SH-SY5Y (cell line): ENCODE measurements around the gene CHMP4A.

Experiments
- GATA2 ChIP-seq: IDR thresholded peaks from 2 replicates; pipeline ENCODE4 v1.6.1; 2011; ENCODE audit warnings: mild to moderate bottlenecking, low read depth, low read length
- GATA3 ChIP-seq: IDR thresholded peaks from 2 replicates; pipeline ENCODE4 v1.6.1; 2011; ENCODE audit warnings: low read depth, mild to moderate bottlenecking, low read length, moderate library complexity

DNA sequence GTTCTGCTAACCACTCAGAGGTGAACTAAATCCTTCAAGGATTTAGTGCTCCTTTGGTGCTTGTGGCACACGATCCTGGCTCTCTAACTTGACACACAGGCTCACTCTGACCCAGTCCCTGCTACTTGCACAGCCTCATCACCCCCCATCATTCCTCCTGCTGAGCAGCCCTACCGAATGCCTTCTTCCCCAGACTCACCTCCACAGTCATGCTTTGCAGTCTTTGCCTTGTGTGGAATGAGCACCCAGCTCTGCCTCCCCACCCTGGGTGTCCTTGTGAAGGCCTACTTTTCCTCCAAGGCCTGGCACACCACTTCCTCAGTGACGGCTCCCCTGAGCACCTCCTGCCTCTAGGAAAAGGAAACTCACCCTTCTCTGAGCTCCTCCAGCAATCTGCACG is 37.1 kb upstream of the CHMP4A start:
- TF ChIP-seq GATA2 (no peak), GATA3 (no peak)
